Measurements from ENCODE around the gene CDC20B.

CDC20B gene

GRCh38 chr5:55159763-55160492 is 13.0 kb downstream of the CDC20B start, which contains the start of gene GPX8:
Gene GPX8 (plus strand): TSS chr5:55160171. CDS start chr5:55160193, 22 bp downstream.
- DNase-seq (ENCODE audit: low spot score): peak; percentile 20
- no peak for TF ChIP-seq CTCF (IDR thresholded peaks at IDR 0.05; ENCODE audit: extremely low read depth, missing control alignments)

GRCh38 chr5:55154873-55155272 is 18.1 kb downstream of the CDC20B start:
- DNase-seq (ENCODE audit: low spot score): no peak

GRCh38 chr5:55151923-55152842 is 20.8 kb downstream of the CDC20B start:
- no peak for DNase-seq (ENCODE audit: low spot score)

More at GRCh38 chr5:55154873-55155272, 18.1 kb downstream of the CDC20B start:
- no peak for TF ChIP-seq CTCF (IDR thresholded peaks at IDR 0.05; ENCODE audit: extremely low read depth, missing control alignments)

GRCh38 chr5:55149308-55149795 is 23.6 kb downstream of the CDC20B start:
- DNase-seq (ENCODE audit: low spot score): no peak
- TF ChIP-seq CTCF (IDR thresholded peaks at IDR 0.05; ENCODE audit: extremely low read depth, missing control alignments): no peak

More at GRCh38 chr5:55151923-55152842, 20.8 kb downstream of the CDC20B start:
- no peak for TF ChIP-seq CTCF (IDR thresholded peaks at IDR 0.05; ENCODE audit: extremely low read depth, missing control alignments)

GRCh38 chr5:55146543-55147151 is 26.3 kb downstream of the CDC20B start:
- peak; percentile 65 for DNase-seq (ENCODE audit: low spot score)
- peak; percentile 88 for TF ChIP-seq CTCF (IDR thresholded peaks at IDR 0.05; ENCODE audit: extremely low read depth, missing control alignments)

- DNase-seq (ENCODE audit: low spot score): no peak
- no peak for TF ChIP-seq CTCF (IDR thresholded peaks at IDR 0.05; ENCODE audit: extremely low read depth, missing control alignments)
Measured at GRCh38 chr5:55146080-55146479, 26.9 kb downstream of the CDC20B start.
